Measurements from ENCODE around the gene LRRC8E.

Gene LRRC8E

GRCh38 chr19:7888145-7888825 lies at the start of gene LRRC8E:
LRRC8E (plus strand) TSS chr19:7888510; CDS start chr19:7895604, 7,094 bp downstream.
- no peak for DNase-seq

DNA sequence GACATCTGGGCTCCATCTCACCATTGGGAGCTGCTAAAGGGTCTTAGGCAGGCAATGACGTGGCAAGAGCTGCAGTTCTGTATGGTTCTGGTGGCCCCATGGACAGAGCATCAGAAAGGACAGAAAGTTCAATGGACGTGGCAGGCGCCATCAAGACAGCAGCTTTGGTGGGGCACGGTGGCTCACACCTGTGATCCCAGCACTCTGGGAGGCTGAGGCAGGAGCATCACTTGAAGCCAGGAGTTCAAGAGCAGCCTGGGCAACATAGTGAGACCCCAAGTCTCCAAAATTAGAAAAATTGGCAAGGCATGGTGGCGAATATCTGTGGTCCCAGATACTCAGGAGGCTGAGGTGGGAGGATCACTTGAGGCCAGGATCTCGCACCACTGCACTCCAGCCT lies 48.8 kb upstream of the LRRC8E start:
- DNase-seq: no peak

DNA sequence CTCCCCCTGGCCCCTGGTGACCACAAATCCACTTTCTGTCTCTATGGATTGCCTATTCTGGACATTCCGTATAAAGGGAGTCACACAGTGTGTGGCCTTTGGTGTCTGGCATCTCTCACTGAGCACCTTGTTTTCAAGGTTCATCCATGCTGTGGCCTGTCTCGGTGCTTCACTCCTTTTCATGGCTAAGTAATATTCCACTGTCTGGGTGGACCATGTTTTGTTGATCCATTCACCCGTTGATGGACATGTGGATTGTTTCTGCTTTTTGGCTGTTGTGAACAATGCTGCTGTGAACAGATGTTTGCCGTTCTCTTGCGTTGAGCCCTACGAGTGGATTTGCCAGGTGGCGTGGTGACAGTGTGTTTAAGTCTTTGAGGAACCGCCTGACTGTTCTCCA lies 47.7 kb upstream of the LRRC8E start:
- no peak for DNase-seq

DNA sequence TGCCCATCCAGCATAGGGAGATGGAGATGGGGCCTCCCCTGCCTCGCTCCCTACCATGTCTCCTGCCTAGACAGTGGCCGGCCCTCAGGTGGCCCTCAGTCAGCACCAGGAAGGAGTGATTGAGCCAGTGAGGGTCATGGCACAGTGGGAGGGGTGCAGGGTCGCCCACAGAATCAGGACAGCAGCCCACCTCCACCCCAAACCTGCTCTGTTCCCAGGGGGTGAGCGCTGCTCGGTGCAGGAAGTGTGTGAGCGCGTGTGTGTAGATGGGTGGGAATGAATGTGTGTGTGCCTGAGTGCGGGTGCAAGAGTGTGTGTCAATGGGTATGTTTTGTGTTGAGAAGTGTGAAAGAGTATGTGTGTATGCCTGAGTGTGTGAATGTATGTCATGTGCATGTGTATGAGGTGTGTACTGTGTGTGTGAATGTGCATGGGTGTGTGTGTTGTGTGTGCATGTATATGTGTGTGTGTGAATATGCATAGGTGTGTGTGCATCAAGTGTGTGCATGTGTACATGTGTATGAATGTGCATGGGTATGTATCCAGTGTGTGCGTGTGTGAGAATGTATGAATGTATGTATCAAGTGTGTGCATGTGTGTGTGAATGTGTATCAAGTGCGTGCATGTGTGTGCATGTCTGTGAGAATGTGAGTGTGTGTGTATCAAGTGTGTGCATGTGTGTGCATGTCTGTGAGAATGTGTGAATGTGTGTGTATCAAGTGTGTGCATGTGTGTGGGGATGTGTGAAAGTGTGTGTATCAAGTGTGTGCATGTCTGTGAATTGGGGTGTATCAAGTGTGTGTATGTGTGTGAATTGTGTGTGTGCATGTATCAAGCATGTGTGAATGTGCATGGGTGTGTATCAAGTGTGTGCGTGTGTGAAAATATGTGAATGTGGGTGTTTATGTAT lies 46.3 kb upstream of the LRRC8E start:
- no peak for DNase-seq

DNA sequence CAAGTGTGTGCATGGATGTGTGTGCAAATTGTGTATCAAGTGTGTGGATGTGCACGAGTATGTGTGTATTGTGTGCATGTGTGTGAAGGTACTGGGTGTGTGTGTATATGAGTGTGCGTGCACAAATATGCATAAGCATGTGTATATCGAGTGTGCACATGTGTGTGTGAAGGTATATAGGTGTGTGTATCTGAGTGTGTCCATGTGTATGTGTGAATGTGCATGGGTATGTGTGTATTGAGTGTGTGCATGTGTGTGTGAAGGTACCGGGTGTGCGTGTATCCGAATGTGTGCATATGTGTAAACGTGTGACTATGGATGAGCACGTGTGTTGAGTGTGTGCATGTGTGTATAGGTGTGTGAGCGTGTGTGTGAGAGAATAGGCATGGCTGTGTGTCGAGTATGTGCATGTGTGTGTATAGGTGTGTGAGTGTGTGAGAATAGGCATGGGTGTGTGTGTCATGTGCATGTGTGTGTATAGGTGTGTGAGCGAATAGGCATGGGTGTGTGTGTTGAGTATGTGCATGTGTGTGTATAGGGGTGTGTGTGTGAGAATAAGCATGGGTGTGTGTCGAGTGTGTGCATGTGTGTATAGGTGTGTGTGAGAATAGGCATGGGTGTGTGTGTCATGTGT lies 45.5 kb upstream of the LRRC8E start:
- DNase-seq: no peak

GRCh38 chr19:7843521-7843920 lies 44.8 kb upstream of the LRRC8E start:
- DNase-seq: no peak

DNA sequence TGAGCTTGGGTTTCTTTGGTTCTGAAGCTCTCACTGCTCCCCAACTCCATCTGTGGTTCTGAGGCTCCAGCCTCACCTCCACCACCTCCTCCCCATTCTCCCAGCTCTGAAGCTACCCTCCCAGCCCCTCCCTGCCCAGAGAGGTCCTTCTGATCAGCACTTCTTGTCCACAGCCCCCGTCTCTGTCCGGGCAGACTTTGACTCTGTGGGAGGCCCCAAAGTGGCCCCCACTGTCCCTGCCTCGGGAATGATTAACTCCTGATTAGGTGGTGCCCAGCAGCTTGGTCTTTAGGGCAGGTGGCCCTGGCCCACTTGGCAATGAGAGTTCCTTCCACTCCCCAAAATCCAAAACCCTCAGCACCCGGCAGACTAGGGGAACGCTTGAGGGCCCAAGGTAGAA lies 43.9 kb upstream of the LRRC8E start:
- DNase-seq: no peak

- no peak for DNase-seq
Observed at GRCh38 chr19:7844951-7845350, 43.4 kb upstream of the LRRC8E start.

- DNase-seq: no peak
Observed at GRCh38 chr19:7845390-7846154, 42.7 kb upstream of the LRRC8E start.

DNA sequence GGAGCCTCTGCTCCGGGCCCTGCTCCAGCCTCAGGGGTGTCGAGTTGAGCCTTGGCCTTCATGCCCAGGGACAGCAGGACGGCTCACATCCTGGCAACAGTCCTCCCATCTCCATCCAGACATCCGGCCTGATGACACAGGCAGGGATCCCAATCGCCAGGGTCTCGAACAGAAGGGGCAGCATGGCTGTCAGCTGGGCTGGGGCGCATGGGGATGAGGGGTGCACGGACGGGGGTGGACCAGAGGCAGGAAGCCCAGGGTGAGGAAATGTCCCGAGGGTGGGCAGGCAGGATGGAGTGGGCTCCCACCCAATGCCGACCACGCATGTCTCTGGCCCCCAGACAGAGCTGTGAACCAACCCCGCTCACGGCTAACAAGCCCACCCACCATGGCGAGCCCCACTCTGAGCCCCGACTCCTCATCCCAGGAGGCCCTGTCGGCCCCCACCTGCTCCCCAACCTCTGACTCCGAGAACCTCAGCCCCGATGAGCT lies 42.1 kb upstream of the LRRC8E start:
- no peak for DNase-seq

GRCh38 chr19:7847664-7848063 lies 40.6 kb upstream of the LRRC8E start:
- no peak for DNase-seq

GRCh38 chr19:7848779-7849457 lies 39.4 kb upstream of the LRRC8E start:
- no peak for DNase-seq

GRCh38 chr19:7849631-7849999 lies 38.7 kb upstream of the LRRC8E start:
- no peak for DNase-seq

GRCh38 chr19:7850000-7850813 lies 38.1 kb upstream of the LRRC8E start:
- no peak for DNase-seq

- DNase-seq: no peak
Observed at GRCh38 chr19:7850945-7851622, 37.2 kb upstream of the LRRC8E start.

GRCh38 chr19:7851623-7852500 lies 36.4 kb upstream of the LRRC8E start:
- no peak for DNase-seq

- peak; percentile 71 for DNase-seq
Observed at GRCh38 chr19:7852851-7853769, 35.2 kb upstream of the LRRC8E start.

GRCh38 chr19:7853770-7854128 lies 34.6 kb upstream of the LRRC8E start:
- DNase-seq: no peak
